HepG2 (cell line): ENCODE data around the gene SPTBN4. TPM values are rescaled to one million over a fixed set of nuclear protein-coding genes. Genes with fewer than 3 reads are reported as not detected.
A peak's percentile ranks its signal among the peaks of the same experiment; 100 is the strongest.

Experiments
- BRD4 ChIP-seq: sonication (generic); formaldehyde crosslinking; IDR thresholded peaks from 2 replicates; pipeline ENCODE4 v1.4.0; 2020; ENCODE audit warnings: missing genetic modification reagents
- FLYWCH1 ChIP-seq: sonication (generic); formaldehyde crosslinking; IDR thresholded peaks from 2 replicates; pipeline ENCODE4 v1.8.1; 2023; ENCODE audit warnings: mild to moderate bottlenecking, missing genetic modification reagents
- FOXO1 ChIP-seq: sonication (generic); formaldehyde crosslinking; IDR thresholded peaks from 2 replicates; pipeline ENCODE4 v1.4.0; 2020; ENCODE audit warnings: missing genetic modification reagents
- GABPB1 ChIP-seq: IDR thresholded peaks from 2 replicates; pipeline ENCODE4 v1.6.1; 2016; ENCODE audit warnings: mild to moderate bottlenecking, missing genetic modification reagents, moderate library complexity, missing compliant biosample characterization
- HMG20A ChIP-seq: IDR thresholded peaks from 2 replicates; pipeline ENCODE4 v1.6.1; 2016; ENCODE audit warnings: borderline replicate concordance
- KLF11 ChIP-seq: IDR thresholded peaks from 2 replicates; pipeline ENCODE4 v1.6.1; 2016; ENCODE audit warnings: missing compliant biosample characterization
- KLF12 ChIP-seq: sonication (generic); formaldehyde crosslinking; IDR thresholded peaks from 2 replicates; pipeline ENCODE4 v1.4.0; 2020; ENCODE audit warnings: missing genetic modification reagents, borderline replicate concordance
- MAZ ChIP-seq, 2 experiments: sonication (generic) in 1 of 2; formaldehyde crosslinking in 1 of 2; IDR thresholded peaks; 2 replicates each; pipeline versions ENCODE4 v1.5.0 to v1.6.1; 2012 to 2020; ENCODE audit warnings: low read depth in 2 of 2, mild to moderate bottlenecking in 2 of 2, borderline replicate concordance in 1 of 2, improper control_type of control experiment in 1 of 2, low read length in 1 of 2, missing genetic modification reagents in 1 of 2, moderate library complexity in 1 of 2
- MTF1 ChIP-seq: sonication (generic); formaldehyde crosslinking; IDR thresholded peaks from 2 replicates; pipeline ENCODE4 v1.5.0; 2020; ENCODE audit warnings: missing genetic modification reagents
- PCBP1 ChIP-seq: fragments of 200-400 bp; formaldehyde crosslinking; IDR thresholded peaks from 2 replicates; pipeline ENCODE4 v1.6.1; 2017; ENCODE audit warnings: mild to moderate bottlenecking, low read depth, low read length, borderline replicate concordance
- SIN3B ChIP-seq: fragments of 150-350 bp; IDR thresholded peaks from 2 replicates; pipeline ENCODE4 v1.6.1; 2014; ENCODE audit warnings: low read length
- SMARCE1 ChIP-seq: fragments of 450-650 bp; IDR thresholded peaks from 2 replicates; pipeline ENCODE4 v1.6.1; 2017; ENCODE audit warnings: borderline replicate concordance
- SMC3 ChIP-seq: IDR thresholded peaks from 2 replicates; pipeline ENCODE4 v1.6.1; 2011; ENCODE audit warnings: low read length, improper control_type of control experiment
- ZNF432 ChIP-seq: sonication (generic); formaldehyde crosslinking; IDR thresholded peaks from 2 replicates; pipeline ENCODE4 v1.5.0; 2020; ENCODE audit warnings: missing genetic modification reagents, mild to moderate bottlenecking, borderline replicate concordance
- ZNF441 ChIP-seq: sonication (generic); formaldehyde crosslinking; IDR thresholded peaks from 2 replicates; pipeline ENCODE4 v1.7.0; 2021; ENCODE audit warnings: missing genetic modification reagents, borderline replicate concordance
- ZNF547 ChIP-seq: sonication (generic); formaldehyde crosslinking; IDR thresholded peaks from 2 replicates; pipeline ENCODE4 v1.5.1; 2020; ENCODE audit warnings: mild to moderate bottlenecking, missing genetic modification reagents
- ZNF572 ChIP-seq: sonication (generic); formaldehyde crosslinking; IDR thresholded peaks from 2 replicates; pipeline ENCODE4 v1.5.1; 2020; ENCODE audit warnings: mild to moderate bottlenecking, missing genetic modification reagents
- ZSCAN29 ChIP-seq: sonication (generic); formaldehyde crosslinking; conservative IDR thresholded peaks from 2 replicates; pipeline ENCODE4 v1.4.0; 2020; ENCODE audit warnings: mild to moderate bottlenecking, missing genetic modification reagents
- polyA plus RNA-seq, 8 experiments: library from polyadenylated mRNA; depleted of rRNA in 3 of 8; stranded (reverse) in 7 of 8; unstranded in 1 of 8; fragments of >200 nt; fragmentation: Illumina TruSeq in 4 of 8; extraction: Trizol in 4 of 8; gene quantifications; 2 replicates each; pipeline versions ENCODE4 v1.2.1 to v1.2.3, GENCODE V29; 2011 to 2016; ENCODE audit warnings: low read depth in 4 of 8, missing spikeins in 1 of 8, mixed read lengths in 1 of 8; ENCODE audit not compliant: insufficient read depth in 1 of 8
- total RNA-seq, 5 experiments: library from RNA; depleted of rRNA; stranded (reverse); fragments of >200 nt; fragmentation: Illumina TruSeq; extraction: Trizol; gene quantifications; 2 replicates each; pipeline ENCODE4 v1.2.3, GENCODE V29; 2016; ENCODE audit warnings: low read depth in 1 of 5
- TF ChIP-seq, protein P1 (sequence below): fragments of 450-650 bp; IDR thresholded peaks from 2 replicates; pipeline ENCODE4 v1.6.1; 2017
- TF ChIP-seq, protein P2 (sequence below), 2 experiments: sonication (generic) in 1 of 2; formaldehyde crosslinking in 1 of 2; IDR thresholded peaks; 2 replicates each; pipeline versions ENCODE4 v1.4.0 to v1.6.1; 2018 to 2020; ENCODE audit warnings: missing genetic modification reagents in 2 of 2, borderline replicate concordance in 1 of 2, low read depth in 1 of 2, mild to moderate bottlenecking in 1 of 2, missing biosample characterization in 1 of 2
- TF ChIP-seq, protein P3 (sequence below): sonication (generic); formaldehyde crosslinking; IDR thresholded peaks from 2 replicates; pipeline ENCODE4 v1.8.0; 2022; ENCODE audit warnings: missing genetic modification reagents, mild to moderate bottlenecking, borderline replicate concordance
- TF ChIP-seq, protein P4 (sequence below): sonication (generic); formaldehyde crosslinking; IDR thresholded peaks from 2 replicates; pipeline ENCODE4 v1.5.0; 2020; ENCODE audit warnings: missing genetic modification reagents, mild to moderate bottlenecking, borderline replicate concordance
- TF ChIP-seq, protein P5 (sequence below): sonication (generic); formaldehyde crosslinking; IDR thresholded peaks from 2 replicates; pipeline ENCODE4 v1.5.0; 2020; ENCODE audit warnings: missing genetic modification reagents

SPTBN4 gene
- total and polyA plus RNA-seq, 2 of the 13 experiments (the other 11 are each of a cell fraction or from before 2014, with no cell fraction given): 0.11 TPM

DNA sequence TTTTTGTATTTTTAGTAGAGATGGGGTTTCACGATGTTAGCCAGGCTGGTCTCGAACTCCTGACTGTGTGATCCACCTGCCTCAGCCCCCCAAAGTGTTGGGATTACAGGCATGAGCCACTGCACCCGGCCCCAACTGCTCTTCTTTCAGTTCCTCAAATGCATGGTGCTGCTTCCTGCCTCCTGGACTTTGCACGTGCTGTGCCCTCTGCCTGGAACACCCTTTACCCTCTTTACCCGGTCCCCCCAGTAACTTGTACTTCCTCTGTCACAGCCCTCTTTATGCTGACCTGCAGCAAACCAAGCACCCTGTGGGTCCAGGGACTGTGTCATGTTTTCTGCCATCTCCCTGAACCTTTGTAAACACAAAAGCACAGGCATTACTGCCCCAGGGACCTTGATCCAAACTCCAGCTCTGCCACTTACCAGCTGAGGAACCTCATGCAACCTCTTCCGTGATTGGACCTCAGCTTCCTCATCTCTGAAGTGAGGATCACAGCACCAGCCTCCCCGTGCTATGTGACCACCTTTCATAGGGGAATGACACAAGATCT is 5.1 kb upstream of the SPTBN4 start (continued):
- TF ChIP-seq ZSCAN29 (CRISPR knock-in tag) (0 out of 2 replicates have a peak, but pooled peaks have one; percentile 47), SMARCE1 (no peak), MTF1 (CRISPR knock-in tag) (peak; percentile 88), GABPB1 (CRISPR knock-in tag) (peak; percentile 60; the same call in 1 of the 2 replicates), ZNF432 (CRISPR knock-in tag) (no peak), MAZ (IDR thresholded peaks at IDR 0.05; ENCODE audit: borderline replicate concordance, low read depth, low read length) (no peak), MAZ (CRISPR knock-in tag; IDR thresholded peaks at IDR 0.05; ENCODE audit: low read depth) (0 out of 2 replicates have a peak, but pooled peaks have one; percentile 37), HMG20A (CRISPR knock-in tag) (peak; percentile 19; the same call in 1 of the 2 replicates), ZNF547 (no peak), BRD4 (peak; percentile 48; the same call in 1 of the 2 replicates), ZNF441 (CRISPR knock-in tag) (no peak), ZNF572 (no peak), KLF11 (CRISPR knock-in tag) (no peak), FLYWCH1 (no peak), PCBP1 (no peak), FOXO1 (CRISPR knock-in tag) (peak; percentile 35; the same call in 1 of the 2 replicates), KLF12 (CRISPR knock-in tag) (no peak), SMC3 (no peak), SIN3B (no peak)
- TF ChIP-seq, protein P1, sequence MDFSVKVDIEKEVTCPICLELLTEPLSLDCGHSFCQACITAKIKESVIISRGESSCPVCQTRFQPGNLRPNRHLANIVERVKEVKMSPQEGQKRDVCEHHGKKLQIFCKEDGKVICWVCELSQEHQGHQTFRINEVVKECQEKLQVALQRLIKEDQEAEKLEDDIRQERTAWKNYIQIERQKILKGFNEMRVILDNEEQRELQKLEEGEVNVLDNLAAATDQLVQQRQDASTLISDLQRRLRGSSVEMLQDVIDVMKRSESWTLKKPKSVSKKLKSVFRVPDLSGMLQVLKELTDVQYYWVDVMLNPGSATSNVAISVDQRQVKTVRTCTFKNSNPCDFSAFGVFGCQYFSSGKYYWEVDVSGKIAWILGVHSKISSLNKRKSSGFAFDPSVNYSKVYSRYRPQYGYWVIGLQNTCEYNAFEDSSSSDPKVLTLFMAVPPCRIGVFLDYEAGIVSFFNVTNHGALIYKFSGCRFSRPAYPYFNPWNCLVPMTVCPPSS: no peak
- TF ChIP-seq, protein P2, sequence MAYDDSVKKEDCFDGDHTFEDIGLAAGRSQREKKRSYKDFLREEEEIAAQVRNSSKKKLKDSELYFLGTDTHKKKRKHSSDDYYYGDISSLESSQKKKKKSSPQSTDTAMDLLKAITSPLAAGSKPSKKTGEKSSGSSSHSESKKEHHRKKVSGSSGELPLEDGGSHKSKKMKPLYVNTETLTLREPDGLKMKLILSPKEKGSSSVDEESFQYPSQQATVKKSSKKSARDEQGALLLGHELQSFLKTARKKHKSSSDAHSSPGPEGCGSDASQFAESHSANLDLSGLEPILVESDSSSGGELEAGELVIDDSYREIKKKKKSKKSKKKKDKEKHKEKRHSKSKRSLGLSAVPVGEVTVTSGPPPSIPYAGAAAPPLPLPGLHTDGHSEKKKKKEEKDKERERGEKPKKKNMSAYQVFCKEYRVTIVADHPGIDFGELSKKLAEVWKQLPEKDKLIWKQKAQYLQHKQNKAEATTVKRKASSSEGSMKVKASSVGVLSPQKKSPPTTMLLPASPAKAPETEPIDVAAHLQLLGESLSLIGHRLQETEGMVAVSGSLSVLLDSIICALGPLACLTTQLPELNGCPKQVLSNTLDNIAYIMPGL (CRISPR knock-in tag; IDR thresholded peaks at IDR 0.05; ENCODE audit: borderline replicate concordance in 1 of 2, low read depth in 1 of 2): 0 out of 4 replicates have a peak, but pooled peaks of 1 of the 2 experiments have one; percentile 10
- TF ChIP-seq, protein P3, sequence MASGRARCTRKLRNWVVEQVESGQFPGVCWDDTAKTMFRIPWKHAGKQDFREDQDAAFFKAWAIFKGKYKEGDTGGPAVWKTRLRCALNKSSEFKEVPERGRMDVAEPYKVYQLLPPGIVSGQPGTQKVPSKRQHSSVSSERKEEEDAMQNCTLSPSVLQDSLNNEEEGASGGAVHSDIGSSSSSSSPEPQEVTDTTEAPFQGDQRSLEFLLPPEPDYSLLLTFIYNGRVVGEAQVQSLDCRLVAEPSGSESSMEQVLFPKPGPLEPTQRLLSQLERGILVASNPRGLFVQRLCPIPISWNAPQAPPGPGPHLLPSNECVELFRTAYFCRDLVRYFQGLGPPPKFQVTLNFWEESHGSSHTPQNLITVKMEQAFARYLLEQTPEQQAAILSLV (CRISPR knock-in tag): no peak
- TF ChIP-seq, protein P4, sequence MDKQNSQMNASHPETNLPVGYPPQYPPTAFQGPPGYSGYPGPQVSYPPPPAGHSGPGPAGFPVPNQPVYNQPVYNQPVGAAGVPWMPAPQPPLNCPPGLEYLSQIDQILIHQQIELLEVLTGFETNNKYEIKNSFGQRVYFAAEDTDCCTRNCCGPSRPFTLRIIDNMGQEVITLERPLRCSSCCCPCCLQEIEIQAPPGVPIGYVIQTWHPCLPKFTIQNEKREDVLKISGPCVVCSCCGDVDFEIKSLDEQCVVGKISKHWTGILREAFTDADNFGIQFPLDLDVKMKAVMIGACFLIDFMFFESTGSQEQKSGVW (CRISPR knock-in tag): no peak
- TF ChIP-seq, protein P5, sequence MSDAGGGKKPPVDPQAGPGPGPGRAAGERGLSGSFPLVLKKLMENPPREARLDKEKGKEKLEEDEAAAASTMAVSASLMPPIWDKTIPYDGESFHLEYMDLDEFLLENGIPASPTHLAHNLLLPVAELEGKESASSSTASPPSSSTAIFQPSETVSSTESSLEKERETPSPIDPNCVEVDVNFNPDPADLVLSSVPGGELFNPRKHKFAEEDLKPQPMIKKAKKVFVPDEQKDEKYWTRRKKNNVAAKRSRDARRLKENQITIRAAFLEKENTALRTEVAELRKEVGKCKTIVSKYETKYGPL (CRISPR knock-in tag): no peak
